Measurements from ENCODE around the gene IL17REL.

IL17REL gene

GRCh38 chr22:50012211-50013181 is at the start of gene IL17REL:
IL17REL (minus strand) TSS chr22:50012765; CDS start chr22:50012646, 119 bp downstream.
- no peak for DNase-seq

DNA sequence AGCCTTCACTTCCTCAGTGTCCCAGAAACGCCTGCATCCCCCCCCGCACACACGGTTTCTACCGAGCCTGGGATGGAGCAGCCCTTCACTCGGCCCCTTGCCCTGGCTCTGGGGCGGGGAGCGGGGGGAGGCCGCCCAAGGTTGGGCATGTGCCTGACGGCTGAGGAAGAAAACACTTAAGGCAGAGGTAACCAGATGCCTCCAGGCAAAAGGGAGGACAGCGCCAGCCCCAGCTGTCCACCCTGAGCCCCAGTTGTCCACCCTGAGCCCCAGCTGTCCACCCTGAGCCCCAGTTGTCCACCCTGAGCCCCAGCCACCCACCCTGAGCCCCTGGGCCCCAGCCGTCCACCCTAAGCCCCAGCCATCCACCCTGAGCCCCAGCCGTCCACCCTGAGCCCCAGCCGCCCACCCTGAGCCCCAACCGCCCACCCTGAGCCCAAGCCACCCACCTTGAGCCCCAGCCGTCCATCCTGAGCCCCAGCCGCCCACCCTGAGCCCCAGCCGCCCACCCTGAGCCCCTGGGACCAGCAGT is 49.3 kb upstream of the IL17REL start:
- DNase-seq = no peak

DNA sequence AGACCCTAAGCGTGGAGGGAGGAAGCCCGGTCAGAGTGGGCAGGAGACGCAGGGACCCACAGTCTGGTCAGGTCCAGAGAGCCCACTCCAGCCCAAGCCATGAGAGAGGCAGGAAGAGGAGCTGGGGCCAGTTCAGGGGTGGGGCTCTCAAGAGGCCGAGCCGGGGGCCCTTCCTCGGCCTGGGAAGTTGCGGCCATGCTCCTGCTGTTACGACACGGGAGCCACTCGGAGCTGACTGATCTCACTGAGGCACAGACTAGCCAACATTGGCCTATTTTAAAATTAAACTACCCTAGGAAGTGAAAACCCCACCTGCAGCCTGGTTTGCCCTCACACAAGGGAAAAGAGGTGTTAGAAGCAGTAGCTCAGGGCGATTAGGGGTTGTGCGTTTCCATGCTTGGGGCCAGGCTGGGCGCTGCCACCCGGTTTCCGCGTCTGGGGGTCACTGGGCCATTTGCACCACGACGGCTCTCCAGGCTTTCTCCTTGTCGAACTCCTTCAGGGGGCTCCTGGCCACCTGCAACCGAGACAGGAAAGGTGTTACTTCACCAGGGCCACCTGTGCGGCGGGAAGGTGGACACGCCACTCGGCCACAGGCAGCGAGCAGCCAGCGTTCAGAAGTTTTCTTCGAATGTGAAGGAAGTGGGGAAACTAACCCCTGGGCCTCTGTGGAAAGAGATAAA is 48.7 kb upstream of the IL17REL start:
- no peak for DNase-seq

GRCh38 chr22:50060441-50061140 is 48.0 kb upstream of the IL17REL start:
- DNase-seq = no peak

DNA sequence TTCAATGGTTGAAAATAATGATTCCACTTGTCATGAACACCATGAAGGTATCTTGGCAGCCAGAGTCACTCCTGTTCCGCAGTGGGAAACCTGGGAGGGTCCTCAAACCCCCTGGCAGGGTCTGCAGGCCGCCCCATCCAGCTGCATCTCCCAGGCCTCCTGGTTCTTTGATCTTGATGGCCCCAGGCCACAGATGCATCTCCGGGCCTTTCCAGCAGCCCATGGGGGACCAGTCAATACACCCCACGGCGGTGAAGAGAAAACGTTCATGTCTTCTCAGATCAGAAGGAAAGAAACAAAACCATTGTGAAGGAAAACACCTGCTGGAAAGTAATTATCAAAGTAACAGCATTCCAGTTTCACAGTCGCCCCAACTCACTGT is 47.3 kb upstream of the IL17REL start:
- DNase-seq = no peak

DNA sequence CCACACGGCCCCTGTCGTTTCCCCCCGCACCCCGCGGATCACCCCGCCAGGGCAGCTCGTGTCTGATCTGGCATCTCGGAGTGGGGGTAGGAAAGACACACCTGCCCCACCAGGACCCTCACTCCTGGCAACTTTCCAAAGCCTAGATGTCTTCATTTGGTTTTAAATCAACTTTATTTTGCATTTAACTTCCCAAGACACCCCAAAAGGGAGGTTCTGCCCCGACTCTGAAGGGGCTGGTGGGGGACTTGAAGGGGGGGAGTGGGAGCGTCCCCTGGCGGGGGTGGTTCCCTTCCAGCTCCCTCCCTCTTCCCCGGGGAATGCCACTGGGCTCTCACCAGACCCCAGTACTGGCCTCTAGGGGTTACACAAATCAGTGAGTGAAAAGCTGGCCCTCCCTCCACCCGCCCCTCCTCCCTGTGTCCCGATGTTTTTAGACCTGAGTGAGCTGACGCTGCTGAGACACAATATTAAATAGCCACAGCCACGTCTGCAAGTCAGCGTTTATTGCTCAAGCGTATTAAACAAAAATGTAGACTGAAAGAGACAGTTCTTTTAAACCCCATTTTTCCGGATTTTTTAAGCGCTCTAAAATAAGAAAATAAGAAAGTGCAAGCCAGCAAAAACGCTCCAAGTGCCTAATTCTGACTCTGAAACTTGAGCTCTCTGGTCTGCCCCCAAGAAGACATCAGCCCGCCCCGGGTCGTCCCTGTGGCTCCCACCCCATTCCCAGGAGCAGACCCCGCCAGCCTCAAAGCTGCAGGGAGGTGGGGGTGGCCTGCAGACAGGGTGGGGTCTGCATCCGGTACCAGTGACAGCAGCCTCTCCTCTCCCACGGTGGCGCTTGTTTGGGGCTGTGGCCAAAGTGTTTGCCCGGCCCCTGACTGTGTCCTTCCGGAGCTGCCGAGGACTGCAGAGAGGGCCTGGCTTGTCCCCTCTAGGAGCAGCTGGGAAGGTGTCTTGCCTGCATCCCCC is 46.6 kb upstream of the IL17REL start:
- DNase-seq = no peak

GRCh38 chr22:50058061-50058905 is 45.7 kb upstream of the IL17REL start, which contains the start of gene TTLL8:
TTLL8 (minus strand) TSS chr22:50058298.
- DNase-seq = no peak

- DNase-seq = no peak
Observed at GRCh38 chr22:50057278-50058060, 44.9 kb upstream of the IL17REL start.

GRCh38 chr22:50056214-50056972 is 43.8 kb upstream of the IL17REL start:
- DNase-seq = no peak

DNA sequence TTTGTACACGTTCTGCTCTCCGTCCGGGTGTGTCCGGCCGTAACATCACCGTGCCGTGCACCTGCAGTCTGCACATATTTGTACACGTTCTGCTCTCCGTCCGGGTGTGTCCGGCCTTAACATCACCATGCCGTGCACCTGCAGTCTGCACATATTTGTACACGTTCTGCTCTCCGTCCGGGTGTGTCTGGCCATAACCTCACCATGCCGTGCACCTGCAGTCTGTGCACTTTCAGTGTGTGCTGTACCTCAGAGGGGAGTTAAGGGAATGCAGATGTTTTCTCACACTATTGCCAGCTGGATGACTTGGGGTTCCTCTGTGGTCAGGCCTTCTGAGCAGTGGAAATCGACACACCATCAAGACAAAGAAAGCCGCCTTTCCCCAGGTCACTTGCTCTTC is 41.3 kb upstream of the IL17REL start:
- no peak for DNase-seq

GRCh38 chr22:50051930-50052329 is 39.4 kb upstream of the IL17REL start:
- DNase-seq = no peak

- DNase-seq = no peak
Observed at GRCh38 chr22:50049299-50050195, 37.0 kb upstream of the IL17REL start.

DNA sequence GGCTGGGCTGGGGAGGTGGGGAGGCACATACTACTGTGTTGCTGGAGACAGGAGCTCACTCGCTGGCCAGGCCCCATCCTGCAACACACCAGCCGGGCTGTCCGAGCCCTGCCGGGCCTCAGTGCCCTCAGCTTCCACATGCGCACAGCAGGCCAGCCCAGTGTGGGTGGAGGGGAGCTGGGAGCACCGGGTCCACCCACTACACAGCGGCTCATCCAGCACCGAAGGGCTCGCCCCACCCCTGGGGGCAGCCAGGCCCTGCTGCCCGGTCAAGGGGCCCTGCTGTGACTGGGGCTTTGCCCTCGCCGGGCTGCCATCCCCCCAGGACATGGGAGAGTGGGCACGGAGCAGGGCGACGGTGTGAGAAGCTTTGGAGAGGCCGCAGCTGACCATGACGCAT is 36.3 kb upstream of the IL17REL start:
- no peak for DNase-seq

- no peak for DNase-seq
Observed at GRCh38 chr22:50048061-50048765, 35.6 kb upstream of the IL17REL start.

DNA sequence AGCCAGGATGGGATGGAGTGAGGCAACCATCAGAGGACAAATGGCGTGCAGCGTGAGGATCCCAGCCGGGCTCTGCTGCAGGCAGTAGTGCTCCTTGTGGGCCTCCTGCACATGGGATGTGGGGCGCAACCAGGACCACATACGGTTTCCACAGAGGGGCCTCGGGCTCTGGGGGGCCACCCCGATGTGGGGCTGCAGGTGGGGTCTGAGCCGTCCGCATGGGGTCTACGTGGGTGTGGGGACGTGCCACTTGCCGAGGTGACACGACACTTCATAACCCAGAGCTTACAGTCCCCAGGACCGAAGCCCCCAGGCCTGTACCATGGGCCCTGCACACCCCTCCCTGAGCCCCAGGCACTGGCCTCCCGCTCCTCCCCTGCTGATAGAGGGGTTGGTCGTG is 34.8 kb upstream of the IL17REL start:
- DNase-seq = no peak

DNA sequence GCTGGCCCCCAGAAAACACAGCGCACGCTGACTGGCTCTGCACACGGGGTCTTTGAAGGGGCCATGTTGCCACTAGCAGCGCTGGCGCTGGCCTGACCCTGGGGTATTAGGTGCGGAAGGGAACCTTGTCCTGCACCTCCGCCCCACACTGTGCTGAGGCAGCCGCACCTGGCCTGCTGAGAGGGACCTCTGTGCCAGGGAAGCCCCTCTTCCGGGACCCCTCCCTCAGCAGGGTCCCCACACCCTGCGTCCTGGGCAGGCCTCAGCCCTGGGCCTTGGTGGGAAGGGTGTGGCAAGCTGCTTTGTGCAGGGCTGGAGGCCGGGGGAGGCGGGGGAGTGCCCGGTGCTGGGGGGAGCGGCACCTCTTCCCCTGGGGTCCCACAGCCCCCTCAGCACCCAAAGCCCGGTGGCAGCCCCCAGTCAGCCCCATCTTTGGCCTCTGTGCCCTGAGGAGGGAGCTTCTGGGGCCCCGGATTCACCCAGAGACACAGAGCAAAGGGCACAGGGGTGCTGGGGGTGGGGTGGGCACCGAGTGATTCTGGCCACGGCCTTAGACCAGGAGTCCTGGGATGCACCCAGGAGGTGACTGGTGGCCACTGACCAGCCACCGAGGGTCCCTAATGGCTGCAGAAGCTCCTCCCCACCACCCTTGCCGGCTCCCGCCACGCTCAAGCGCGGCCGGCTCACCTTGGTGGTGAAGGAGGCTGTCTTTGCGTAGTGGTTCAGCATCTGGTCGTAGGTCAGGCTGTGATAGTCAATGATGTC is 34.1 kb upstream of the IL17REL start:
- no peak for DNase-seq

DNA sequence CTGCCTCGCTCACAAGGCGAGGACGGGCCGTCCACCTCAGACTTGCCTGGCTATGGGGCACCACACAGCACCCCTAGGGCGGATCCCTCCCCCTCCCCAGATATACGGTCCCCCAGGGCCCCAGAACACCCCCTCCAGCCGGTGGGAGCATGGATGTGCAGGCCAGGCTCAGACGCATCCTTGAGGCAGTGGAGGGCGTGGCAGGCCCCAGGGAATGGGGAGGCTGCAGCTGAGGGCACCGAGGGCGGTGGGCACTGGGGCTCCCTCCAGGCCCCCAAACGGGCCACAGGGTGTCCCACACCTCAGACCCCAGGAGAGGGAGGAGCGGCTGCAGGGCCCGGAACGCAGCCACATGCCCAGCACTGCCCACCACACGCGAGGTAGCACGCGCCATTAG is 33.5 kb upstream of the IL17REL start:
- no peak for DNase-seq
